NCI-H748 treated with DMSO at 0.1 percent for 48 hours (cell line): Measurements from ENCODE around the gene AASDH.
"Not testable (repeated sequence)": the region's sequence is repeated elsewhere in the genome, so short reads cannot be mapped to it uniquely, and the experiment has no call there.

Source experiments
- DNase-seq: peaks from one replicate; lab custom pipeline; 2025; lab: John Stamatoyannopoulos, UW

AASDH gene

DNA sequence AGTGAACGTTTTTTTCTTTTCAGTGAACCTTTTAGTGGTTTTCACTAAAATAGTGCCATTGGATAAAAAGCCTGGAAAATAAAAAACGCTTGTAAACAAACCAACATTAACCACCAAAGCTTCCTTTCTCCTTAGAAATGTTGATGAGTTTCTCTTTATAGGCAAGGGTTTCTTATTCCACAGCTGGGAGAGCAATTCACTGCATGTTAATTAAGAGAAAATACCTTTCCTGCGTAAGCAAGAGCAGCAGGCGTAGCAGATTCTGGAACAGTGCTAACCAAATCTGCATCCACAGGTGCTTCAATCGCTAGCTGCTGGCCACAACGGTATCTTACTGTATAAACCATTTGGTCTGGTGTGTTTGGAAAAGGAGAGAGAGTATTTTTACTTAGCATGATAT lies 13.3 kb upstream of the AASDH start:
- DNase-seq: no peak

DNA sequence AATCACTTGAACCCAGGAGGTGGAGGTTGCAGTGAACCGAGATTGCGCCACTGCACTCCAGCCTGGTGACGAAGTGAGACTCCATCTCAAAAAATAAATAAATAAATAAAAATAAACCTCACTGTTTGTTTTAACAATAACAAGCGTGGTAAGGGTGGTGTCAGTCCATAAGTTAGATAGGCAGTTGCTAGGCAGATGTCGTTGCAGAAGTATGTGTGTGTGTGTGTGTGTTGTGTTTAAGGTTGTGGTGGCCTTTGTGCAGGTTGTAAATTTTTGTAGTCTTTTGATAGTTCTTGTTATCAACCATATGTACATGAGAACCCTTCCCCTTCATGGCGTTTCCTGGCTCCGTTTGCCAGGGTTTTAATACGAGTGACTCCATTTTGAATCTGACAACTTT lies 4.0 kb upstream of the AASDH start:
- DNase-seq: no peak

DNA sequence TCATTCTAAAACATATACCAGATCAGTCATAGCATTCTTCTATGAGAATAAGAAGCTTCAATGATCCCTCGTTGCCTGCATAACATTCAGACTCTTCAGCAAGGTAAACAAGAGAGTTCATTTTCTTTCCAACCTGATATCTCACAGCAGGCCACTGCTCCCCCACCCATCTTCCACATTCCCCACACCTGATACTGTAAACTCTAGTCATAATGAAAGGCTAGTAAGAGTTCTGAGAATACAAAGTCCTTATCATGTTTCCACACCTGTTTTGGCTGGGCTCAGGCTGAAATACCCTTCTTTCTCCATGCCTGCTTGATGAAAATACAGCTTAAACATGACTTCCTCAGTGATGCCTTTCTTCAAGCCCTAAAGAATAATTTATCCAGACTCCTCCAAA lies 2.3 kb upstream of the AASDH start:
- no peak for DNase-seq

DNA sequence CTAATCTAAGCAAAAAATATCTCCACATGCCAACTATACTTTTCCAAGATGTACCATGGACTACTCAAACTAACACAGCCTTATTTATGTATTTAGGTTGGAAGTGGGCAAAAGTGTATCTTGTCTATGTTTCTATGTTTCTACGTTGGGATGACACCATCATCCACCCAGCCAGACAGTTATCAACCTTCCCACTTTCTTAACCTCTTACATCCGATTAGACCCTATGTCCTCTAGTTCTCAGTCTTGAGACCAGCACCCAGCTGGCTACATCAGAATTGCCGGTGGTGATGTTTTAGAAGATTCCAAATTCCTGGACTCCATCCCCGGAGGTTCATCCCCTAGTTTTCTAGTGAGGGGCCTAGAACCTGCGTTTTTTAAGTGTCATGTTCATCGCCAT lies 1.0 kb upstream of the AASDH start:
- no peak for DNase-seq

DNA sequence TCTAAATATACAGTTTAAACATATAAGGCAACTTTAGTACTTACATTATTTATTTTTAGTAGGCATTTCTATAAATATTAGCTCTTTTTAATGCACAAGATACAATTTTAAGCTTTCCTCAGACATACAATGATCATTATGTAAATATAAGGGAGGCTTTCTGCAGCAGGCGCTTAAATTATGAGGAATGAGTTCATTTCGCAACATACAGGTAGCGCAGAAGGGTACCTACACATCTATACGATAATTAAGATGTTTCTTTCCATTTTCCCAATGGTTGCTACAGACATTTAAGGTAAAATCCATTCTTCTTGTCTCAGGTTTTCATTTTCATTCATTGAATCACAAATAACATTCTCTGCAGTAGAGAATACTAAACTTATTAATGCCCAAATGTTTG lies 1.2 kb downstream of the AASDH start:
- no peak for DNase-seq

DNA sequence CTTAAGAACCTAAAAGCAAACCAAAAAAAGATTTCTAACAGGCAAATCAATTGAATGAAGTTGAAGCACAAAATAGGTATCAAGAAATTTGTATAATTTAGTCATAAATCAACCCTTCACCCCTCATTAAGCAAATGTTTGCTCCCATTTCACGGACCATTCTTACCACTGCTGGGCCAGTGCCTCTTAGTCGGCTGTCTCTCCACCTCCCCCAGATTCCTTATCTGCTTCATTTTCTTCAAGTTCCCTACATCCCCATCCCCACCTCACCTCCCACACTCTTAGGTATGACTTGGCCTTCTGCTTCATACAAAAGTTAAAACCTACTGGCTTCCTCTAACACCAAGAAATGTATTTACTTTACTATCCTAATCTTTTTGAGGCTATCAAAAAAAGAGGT lies 11.8 kb downstream of the AASDH start:
- no peak for DNase-seq

DNA sequence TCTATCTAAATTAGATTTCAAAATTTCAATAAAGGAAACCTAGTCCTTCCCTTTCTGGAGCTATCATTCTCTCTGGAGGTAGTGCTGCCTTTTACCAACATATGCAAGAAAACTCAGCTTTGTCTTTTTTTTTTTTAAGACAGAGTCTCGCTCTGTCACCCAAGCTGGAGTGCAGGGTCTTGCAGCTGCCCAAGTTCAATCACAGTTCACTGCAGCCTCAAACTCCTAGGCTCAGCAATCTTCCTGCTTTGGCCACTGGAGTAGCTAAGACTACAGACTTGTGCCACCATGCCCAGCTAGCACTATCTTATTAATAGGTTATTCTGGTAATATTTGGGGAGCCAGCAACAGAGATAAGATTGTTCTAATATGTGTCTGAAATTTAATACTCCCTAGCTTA lies 12.3 kb downstream of the AASDH start:
- no peak for DNase-seq

DNA sequence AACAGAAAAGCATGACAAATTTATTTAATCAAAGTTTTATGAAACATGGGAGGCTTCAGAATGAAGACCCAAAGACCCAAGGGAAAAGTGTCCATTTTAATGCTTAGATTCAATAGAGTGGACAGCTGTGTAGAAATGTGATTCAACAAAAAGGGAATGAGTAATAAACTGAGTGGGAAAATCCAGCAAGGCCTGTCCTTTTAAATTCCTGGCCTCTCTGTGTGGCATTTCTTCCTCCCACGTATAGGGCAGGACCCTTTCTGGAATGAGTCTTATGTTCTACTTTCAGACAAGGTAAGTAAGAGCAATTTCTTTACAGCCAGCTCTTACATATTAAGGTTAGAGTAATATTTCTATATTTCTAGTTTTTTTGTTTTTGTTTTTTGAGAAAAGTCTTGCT lies 14.5 kb downstream of the AASDH start:
- DNase-seq: no peak

DNA sequence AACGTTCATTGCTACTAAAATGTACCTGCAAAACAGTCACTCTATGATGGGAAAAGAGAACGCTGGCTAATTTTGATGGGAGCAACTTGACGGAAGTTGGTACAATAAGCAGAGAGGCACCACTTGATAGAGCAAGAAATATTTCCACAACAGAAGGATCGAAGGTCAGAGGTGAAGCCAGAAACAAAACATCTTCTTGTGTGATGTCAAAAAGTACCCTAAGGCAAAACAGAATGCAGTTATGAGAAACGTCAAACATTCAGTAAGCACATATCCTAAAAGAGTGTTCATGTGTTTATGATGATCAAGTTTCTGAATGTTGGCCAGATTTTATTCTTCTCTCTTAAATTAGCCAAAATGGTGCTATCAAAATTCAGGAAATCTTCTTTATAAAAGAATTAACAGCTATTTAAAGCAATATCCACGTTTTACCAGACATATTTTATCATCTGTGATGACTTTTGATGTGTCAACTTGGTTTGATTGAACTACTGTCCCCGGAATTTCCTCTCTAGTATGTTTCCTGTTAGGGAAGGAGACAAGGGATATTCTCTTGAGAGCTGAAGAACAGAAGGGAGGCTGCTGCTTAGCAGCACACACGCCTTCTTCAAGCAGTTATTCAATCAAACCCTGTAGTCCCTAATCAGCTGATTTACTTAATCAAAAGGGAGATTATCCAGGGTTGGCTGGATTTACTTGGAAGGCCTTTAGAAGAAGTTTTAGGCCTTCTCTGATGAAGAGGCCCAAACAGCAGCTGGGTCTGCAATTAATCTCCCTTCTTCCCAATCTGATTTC lies 15.7 kb downstream of the AASDH start:
- no peak for DNase-seq

DNA sequence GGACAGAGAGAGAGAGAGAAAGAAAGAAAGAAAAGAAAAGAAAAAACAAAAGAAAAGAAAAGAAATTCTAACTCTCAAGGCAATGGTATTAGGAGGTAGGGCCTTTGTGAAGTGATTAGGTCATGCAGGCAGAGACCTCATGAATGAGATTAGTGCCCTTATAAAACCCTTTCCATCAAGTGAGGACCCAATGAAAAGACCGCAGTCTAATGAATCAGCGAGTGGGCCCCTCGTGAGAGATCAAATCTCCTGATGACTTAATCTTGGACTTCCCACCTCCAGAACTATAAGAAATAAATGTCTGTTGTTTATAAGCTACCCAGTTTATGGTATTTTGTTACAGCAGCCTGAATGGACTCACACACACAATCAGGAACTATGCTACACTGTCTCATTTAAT lies 16.9 kb downstream of the AASDH start:
- no peak for DNase-seq

DNA sequence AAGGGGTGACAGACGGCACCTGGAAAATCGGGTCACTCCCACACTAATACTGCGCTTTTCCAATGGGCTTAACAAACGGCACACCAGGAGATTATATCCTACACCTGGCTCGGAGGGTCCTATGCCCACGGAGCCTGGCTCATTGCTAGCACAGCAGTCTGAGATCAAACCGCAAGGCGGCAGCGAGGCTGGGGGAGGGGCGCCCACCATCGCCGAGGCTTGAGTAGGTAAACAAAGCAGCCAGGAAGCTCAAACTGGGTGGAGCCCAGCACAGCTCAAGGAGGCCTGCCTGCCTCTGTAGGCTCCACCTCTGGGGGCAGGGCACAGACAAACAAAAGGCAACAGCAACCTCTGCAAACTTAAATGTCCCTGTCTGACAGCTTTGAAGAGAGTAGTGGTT lies 24.3 kb downstream of the AASDH start:
- DNase-seq: not testable (repeated sequence)

DNA sequence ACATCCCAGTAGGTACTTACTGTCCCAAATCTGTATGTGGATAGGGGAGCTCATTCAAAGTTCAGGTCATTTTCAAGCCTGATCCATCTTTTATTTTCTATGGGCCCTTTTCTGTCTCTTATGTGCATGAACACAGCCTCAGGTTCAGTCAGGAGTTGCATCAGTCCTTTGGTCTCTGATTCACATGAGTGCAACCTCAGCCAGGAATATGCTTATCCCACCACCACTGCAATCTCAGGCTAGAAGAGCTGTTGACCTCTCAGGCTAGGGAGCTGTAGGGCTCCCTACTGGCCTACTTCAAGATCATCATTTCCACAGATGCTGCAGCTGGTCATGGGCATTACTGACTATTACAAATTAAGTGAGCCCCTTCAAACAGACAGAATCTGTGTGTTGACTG lies 27.2 kb downstream of the AASDH start:
- no peak for DNase-seq

DNA sequence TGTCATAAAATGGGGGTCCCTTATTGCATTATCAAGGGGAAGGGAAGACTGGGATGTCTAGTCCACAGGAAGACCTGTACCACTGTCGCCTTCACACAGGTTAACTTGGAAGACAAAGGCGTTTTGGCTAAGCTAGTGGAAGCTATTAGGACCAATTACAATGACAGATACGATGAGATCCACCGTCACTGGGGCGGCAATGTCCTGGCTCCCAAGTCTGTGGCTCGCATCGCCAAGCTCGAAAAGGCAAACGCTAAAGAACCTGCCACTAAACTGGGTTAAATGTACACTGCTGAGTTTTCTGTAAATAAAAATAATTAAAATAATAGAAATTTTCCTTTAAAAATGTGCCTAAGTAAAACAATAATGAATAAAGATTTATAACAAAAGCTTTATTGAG lies 30.6 kb downstream of the AASDH start:
- DNase-seq: no peak

DNA sequence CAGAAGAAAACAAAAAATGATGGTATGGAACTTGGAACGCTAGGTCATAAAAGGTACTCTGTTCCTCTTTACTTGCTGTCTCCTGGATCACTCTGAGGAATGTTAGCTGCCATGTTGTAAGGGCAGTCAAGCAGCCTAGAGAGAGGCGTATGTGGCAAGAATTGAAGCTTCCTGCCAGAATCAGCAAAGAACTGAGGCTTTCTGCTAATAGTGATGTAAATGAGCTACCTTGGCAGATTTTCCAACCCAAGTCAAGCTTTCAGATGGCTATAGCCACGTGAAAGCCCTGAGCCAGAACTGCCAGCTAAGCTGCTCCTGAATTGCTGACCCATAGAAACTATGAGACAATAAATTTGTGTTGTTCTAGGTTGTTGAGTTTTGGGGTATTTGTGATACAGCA lies 38.7 kb downstream of the AASDH start:
- no peak for DNase-seq

DNA sequence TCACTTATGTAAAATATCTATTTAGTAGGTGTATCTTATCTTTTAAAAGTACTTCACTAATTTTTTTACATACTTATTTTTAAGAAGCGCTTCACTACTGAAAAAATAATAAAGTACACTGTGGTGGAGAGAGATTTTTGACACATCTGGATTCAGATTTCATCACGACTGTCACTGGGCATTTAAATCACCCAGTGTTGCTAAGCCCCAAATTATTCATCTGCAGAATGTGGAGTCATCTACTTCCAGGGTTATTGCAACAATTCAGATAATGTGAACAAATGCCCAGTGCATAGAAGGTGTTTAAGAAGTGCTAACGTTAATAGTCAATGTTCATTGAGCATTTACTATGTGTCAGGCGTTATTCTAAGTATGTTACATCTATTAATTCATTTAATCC lies 41.8 kb downstream of the AASDH start:
- no peak for DNase-seq

DNA sequence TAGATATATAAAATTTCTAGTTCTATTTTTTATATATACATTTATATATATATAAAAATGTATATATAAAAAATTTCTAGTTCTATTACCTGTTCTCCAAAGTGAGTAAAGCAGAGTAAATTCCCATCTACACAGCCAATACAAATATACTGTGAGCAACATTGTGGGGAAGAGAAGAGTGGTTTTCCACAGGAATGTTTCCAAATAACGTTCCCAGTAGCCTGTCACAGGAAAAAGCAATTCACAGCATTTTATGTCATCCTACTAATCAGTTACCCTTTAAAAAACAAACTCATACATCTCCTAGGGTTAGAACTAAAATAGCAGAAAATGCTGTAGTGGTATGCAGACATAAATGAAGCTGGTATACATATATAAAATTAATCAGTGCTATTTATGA lies 44.5 kb downstream of the AASDH start:
- no peak for DNase-seq

DNA sequence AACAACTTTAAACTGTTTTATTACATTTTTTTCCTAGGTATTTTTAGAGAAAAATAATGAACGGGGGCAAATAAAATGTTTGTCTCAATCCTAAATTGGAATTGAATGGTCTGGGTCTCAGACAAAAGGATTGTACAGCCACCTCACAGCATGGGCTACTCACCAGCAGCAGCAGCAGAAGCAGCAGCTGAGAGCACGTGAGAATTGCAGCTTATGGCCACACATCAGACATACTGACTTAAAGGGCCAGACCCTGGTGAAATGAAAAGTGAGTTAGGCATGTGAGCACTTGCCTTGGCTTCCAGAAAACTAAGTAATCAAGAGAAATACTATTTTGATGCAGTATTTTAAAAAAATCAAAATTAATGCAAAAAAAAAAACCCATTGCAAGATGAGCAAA lies 56.6 kb downstream of the AASDH start:
- no peak for DNase-seq

DNA sequence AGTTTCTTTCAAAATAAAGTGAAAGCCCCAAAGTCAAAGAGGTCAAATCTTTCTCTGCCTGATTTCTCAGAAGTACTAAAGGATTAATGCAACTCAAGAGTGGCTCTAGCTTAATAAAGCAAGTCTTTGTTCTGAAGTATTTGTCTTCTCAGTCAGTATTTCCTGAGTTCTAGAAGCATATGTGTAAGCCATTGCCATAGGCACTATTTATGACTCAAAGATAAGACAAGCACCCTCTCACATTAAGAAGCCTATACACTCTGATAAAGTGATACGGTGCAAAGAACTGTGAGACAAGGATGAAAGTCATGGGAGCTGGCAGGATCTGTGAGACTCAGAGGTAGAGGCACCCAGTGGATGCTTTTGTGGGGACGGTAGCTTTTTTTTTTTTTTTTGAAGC lies 60.9 kb downstream of the AASDH start:
- no peak for DNase-seq

DNA sequence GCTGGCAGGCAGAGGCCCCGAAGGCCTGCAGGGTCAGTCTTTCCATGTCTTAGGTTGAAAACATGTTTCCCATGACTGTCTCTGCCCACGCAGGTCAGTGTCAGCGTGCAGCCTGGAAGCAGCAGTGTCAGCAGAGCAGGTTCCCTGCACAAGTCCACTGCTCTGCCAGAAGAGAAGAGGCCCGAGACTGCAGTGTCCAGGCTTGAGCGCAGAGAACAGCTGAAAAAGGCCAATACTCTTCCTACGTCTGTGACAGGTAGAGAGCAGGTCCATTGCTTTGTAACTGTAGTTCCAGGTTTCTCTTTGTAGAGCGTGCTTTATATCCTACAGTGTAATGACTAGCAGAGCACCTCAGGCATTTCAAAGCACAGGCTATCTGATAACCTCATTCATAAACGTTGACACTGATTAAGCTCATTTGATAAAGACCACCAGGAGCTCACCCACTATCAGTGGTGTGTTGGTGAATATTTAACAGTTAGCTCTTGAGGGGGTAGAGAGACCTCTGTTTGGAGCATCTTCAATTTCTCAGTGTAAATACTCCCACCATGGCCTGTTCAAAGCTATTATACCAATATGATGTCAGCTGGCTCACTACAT lies 63.2 kb downstream of the AASDH start:
- DNase-seq: no peak

DNA sequence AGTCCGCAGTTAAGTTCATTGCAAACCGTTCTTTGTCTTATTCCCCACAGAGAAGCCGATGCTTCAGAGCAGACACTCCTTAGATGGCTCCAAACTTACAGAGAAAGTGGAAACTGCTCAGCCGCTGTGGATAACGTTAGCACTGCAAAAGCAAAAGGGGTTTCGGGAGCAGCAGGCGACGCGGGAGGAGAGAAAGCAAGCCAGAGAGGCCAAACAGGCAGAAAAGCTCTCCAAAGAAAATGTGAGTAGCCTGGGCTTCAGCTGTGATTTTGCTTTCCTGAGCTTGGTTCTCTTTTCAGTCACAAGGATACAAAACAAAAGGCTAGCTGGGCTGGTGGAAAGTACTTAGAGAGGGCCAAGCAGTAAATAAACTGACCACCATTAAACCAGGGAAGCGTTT lies 64.0 kb downstream of the AASDH start:
- no peak for DNase-seq

DNA sequence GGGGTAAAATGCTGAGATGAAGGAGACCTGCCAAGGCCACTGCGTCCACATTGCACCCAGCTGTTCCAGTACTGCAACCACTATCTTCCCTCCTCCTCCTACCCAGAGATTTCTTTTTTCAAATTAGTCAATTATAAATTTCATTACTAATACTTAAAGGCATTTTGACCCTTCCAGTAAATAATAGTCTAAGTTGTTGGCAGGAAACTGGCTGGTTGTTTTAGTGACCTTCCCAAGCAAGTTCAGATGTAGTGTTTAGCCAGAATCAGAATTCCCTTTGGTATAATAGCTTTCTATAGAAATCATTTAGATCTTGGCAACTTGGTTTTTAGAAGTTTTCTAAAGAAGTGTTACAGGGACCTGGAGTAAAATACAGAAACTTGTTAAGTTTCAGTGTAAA lies 66.0 kb downstream of the AASDH start:
- no peak for DNase-seq

DNA sequence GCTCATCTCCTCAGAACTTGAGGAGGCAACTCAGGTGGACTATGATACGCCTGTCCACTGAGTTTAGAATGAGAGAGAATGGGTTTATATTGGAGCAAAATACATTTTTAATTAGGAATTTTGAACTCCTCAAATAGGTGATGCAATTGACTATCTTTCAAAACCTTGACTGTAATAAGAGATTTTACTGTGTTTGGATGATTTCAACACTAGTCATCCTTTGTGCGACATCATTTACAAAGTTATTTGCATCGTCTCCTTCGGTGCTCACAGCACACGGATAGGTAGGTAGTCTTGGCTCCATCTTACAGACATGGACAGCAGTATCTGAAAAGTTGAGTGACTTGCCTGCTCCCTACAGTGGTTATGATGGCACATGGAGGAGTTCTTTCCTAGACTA lies 67.0 kb downstream of the AASDH start:
- DNase-seq: no peak

DNA sequence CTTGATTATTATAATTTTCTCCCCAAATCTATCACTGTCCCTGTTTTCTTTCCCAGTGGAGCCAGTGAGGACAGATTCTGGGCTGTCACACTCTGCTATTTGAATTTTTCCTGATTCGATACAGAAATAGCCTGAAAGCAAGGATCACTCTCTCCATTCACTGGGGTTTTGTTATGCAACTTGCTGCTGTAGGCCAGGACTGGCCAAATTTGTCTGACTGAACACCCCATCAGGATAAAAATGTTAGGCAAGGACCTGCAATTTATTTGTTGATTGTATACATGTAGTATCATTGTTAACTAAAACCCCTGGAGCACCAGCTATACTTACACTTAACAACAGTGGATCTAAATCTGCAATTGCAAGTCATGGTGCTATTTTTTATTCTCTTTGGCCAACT lies 68.7 kb downstream of the AASDH start:
- no peak for DNase-seq

DNA sequence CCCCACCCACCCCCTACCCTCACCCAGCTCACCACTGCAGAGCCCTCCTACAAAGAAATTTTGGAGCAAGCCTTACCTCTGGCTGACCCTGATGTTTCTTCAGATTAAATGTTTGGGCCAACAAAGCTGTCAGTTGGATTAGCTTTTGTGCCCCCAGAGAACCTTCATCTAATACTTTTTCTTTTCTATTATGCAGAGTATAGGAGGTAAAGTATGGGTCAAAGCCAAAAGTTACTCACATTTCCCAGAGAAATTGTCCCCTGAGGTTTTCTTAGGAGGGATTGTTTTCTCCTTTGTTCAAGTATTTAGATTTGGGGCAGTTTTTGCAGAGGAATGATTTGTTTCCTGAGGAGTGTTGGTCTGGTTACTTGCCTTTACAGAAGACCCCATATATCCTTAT lies 69.5 kb downstream of the AASDH start:
- no peak for DNase-seq
